ENCODE measurements around the gene SCO1.

The SCO1 gene

GRCh38 chr17:10628756-10629155 is 68.6 kb downstream of the SCO1 start:
- DNase-seq (ENCODE audit: insufficient read length, low spot score) (no peak), FAIRE-seq (no peak)
- no peak for TF ChIP-seq CTCF (IDR thresholded peaks at IDR 0.05; ENCODE audit: insufficient read depth, missing control alignments)

GRCh38 chr17:10626390-10626789 is 70.9 kb downstream of the SCO1 start:
- no peak for TF ChIP-seq CTCF (IDR thresholded peaks at IDR 0.05; ENCODE audit: insufficient read depth, missing control alignments)
- no peak for FAIRE-seq

GRCh38 chr17:10624969-10625368 is 72.4 kb downstream of the SCO1 start:
- FAIRE-seq = no peak
- TF ChIP-seq CTCF (IDR thresholded peaks at IDR 0.05; ENCODE audit: insufficient read depth, missing control alignments) = no peak
- DNase-seq (ENCODE audit: insufficient read length, low spot score) = no peak

More at GRCh38 chr17:10626390-10626789, 70.9 kb downstream of the SCO1 start:
- DNase-seq (ENCODE audit: insufficient read length, low spot score) = no peak

GRCh38 chr17:10623737-10624338 is 73.5 kb downstream of the SCO1 start:
- no peak for TF ChIP-seq CTCF (IDR thresholded peaks at IDR 0.05; ENCODE audit: insufficient read depth, missing control alignments)
- FAIRE-seq (no peak), DNase-seq (ENCODE audit: insufficient read length, low spot score) (no peak)

GRCh38 chr17:10622617-10623485 is 74.5 kb downstream of the SCO1 start:
- TF ChIP-seq CTCF (IDR thresholded peaks at IDR 0.05; ENCODE audit: insufficient read depth, missing control alignments) = no peak
- FAIRE-seq = no peak
- no peak for DNase-seq (ENCODE audit: insufficient read length, low spot score)

All from D721Med (cell line).